Stomach (tissue), 4 donors: ENCODE measurements around the gene ADSS1.

Experiments
- EP300 ChIP-seq: sonication (generic); formaldehyde crosslinking; IDR thresholded peaks from one replicate; pipeline ENCODE4 v1.6.1; 2017; ENCODE audit warnings: antibody characterized with exemption
- POLR2A ChIP-seq, 4 donors: fragments of 450-650 bp; IDR thresholded peaks; one replicate each; pipeline ENCODE4 v1.6.1; 2016; ENCODE audit warnings: antibody characterized with exemption in 4 of 4, control low read depth in 2 of 4, mild to moderate bottlenecking in 1 of 4, moderate library complexity in 1 of 4
- POLR2AphosphoS5 ChIP-seq, 3 donors: sonication (generic); formaldehyde crosslinking; IDR thresholded peaks; one replicate each; pipeline ENCODE4 v1.6.1; 2016; ENCODE audit warnings: antibody characterized with exemption in 3 of 3
- TF ChIP-seq, protein P1 (sequence below), 7 experiments: fragments of 450-650 bp in 4 of 7; fragments of 200-600 bp in 3 of 7; sonication (generic) in 3 of 7; IDR thresholded peaks; one replicate each; pipeline ENCODE4 v1.5.1; 2016 to 2019; ENCODE audit warnings: antibody characterized with exemption in 7 of 7, control low read depth in 2 of 7, mild to moderate bottlenecking in 1 of 7

DNA sequence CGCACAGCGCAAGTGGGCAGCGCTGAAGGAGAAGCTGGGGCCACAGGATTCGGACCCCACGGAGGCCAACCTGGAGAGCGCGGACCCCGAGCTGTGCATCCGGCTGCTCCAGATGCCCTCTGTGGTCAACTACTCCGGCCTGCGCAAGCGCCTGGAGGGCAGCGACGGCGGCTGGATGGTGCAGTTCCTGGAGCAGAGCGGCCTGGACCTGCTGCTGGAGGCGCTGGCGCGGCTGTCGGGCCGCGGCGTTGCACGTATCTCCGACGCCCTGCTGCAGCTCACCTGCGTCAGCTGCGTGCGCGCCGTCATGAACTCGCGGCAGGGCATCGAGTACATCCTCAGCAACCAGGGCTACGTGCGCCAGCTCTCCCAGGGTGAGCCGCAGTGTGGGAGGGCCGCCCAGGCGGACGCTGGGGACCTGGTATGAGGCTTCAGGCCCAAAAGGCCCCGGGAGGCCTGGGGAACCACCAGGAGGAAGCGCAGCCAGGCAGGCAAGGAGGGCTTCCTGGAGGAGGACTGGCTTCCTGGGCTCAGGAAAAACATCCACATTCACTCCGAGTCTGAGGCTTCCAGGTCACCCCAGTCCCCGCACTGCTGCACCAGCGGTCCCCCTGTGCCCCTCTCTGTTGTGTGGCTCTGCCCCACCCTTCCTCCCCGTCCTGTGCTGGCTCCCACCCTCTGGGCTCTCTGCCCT, 22.5 kb upstream of the ADSS1 start:
- TF ChIP-seq, protein P1, sequence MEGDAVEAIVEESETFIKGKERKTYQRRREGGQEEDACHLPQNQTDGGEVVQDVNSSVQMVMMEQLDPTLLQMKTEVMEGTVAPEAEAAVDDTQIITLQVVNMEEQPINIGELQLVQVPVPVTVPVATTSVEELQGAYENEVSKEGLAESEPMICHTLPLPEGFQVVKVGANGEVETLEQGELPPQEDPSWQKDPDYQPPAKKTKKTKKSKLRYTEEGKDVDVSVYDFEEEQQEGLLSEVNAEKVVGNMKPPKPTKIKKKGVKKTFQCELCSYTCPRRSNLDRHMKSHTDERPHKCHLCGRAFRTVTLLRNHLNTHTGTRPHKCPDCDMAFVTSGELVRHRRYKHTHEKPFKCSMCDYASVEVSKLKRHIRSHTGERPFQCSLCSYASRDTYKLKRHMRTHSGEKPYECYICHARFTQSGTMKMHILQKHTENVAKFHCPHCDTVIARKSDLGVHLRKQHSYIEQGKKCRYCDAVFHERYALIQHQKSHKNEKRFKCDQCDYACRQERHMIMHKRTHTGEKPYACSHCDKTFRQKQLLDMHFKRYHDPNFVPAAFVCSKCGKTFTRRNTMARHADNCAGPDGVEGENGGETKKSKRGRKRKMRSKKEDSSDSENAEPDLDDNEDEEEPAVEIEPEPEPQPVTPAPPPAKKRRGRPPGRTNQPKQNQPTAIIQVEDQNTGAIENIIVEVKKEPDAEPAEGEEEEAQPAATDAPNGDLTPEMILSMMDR (IDR thresholded peaks at IDR 0.05) = no peak
- TF ChIP-seq POLR2A (IDR thresholded peaks at IDR 0.05) (no peak), POLR2AphosphoS5 (IDR thresholded peaks at IDR 0.05) (no peak), EP300 (no peak)
